ENCODE results near the gene CCSAP.

CCSAP gene

DNA sequence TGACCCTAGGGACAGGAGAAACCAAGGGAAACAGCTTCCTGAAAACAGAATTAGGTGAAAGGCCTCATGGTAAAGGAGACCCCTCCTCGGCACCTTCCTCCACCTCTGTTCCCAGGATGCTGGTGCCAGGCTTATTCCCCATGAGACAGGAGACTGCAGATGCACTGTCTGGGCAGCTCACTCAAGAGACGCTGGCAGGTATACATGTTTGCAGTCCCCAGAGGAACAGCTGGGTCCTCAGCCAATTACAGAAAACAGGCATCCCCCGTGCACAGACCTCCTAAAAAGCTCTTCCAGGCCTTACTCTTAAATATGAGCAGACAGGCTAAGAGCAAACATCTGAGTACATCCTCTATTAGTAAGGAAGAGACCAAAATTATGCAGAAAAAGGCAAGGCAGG, 6.5 kb downstream of the CCSAP start:
- Histone ChIP-seq H3K18ac (ENCODE audit: low read length) (no peak overlapping the region), H3K4me3 (ENCODE audit: low read length in 2 of 2) (no peak overlapping the region), H2BK15ac (ENCODE audit: low read length) (no peak overlapping the region), H3K4me1 (ENCODE audit: control insufficient read depth in 2 of 2, insufficient read depth in 1 of 2, low read depth in 1 of 2, low read length in 2 of 2) (peaks cover 1 to 3% of the 10 kb centered on the region in 2 donors), H3K9ac (ENCODE audit: low read depth, low read length, poor library complexity) (no peak overlapping the region), H3K27me3 (ENCODE audit: control insufficient read depth in 3 of 3, insufficient read depth in 3 of 3, low read depth in 1 of 3, low read length in 3 of 3) (no peaks in the 10 kb centered on the region), H4K91ac (ENCODE audit: low read depth, low read length, poor library complexity) (no peak overlapping the region), H2BK120ac (ENCODE audit: low read depth, low read length) (no peak overlapping the region), H2AFZ (ENCODE audit: low read length) (no peak overlapping the region), H2BK12ac (ENCODE audit: low read length) (no peak overlapping the region), H3K79me1 (ENCODE audit: low read depth, low read length) (peaks cover 5% of the 10 kb centered on the region), H3K4me2 (ENCODE audit: insufficient read depth, low read length, poor library complexity, severe bottlenecking) (no peak overlapping the region), H3K4ac (ENCODE audit: low read length) (no peak overlapping the region), H4K8ac (ENCODE audit: low read depth, low read length) (no peak overlapping the region), H3K27ac (replicated peaks; ENCODE audit: low read length) (no peak overlapping the region), H3K14ac (ENCODE audit: low read length) (no peak overlapping the region), H3K9me3 (replicated peaks in 1 of 2; ENCODE audit: control insufficient read depth in 2 of 2, insufficient read depth in 1 of 2, low read depth in 1 of 2, low read length in 2 of 2) (peaks cover 0 to 16% of the 10 kb centered on the region in 2 donors), H3K23ac (ENCODE audit: low read depth, low read length, poor library complexity) (no peak overlapping the region), H2AK5ac (ENCODE audit: low read depth, low read length) (no peak overlapping the region), H2BK5ac (ENCODE audit: low read length) (no peak overlapping the region), H3K36me3 (replicated peaks in 1 of 2; ENCODE audit: control insufficient read depth in 2 of 2, insufficient read depth in 2 of 2, low read length in 2 of 2) (peaks cover 0 to 22% of the 10 kb centered on the region in 2 donors)
- WGBS, 2 donors (ENCODE audit: extremely low coverage in 2 of 2, insufficient read length in 2 of 2, insufficient replicate concordance in 1 of 2): no CpG with 5 or more reads among the region's 3 CpGs
- DNase-seq (ENCODE audit: low spot score): no peak

DNA sequence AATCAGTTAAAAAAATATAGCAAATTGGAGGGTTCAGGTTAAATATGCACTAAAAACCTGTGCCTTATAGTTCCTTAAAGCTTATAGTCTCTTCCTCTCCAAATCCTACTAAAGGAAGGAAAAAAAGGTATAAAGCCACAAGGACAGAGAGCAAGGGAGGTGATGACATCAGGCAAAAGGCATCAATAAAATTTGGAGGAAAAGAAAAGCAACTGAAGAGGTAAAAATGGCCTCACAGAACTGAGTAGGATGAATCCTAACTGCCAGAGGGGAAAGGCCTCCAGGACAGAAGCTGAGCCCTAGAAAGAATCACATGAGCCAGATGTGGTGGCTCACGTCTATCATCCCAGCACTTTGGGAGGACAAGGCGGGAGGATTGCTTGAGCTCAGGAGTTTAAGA, 8.1 kb downstream of the CCSAP start:
- no peak overlapping the region for H2AFZ ChIP-seq (ENCODE audit: low read length)
- no peak overlapping the region for H2BK12ac ChIP-seq (ENCODE audit: low read length)
- H3K4ac ChIP-seq (ENCODE audit: low read length): no peak overlapping the region
- no peak overlapping the region for H3K18ac ChIP-seq (ENCODE audit: low read length)
- no peak overlapping the region for H3K27ac ChIP-seq (replicated peaks; ENCODE audit: low read length)
- H4K91ac ChIP-seq (ENCODE audit: low read depth, low read length, poor library complexity): no peak overlapping the region
- no peaks in the 10 kb centered on the region for H3K4me1 ChIP-seq (ENCODE audit: control insufficient read depth in 2 of 2, insufficient read depth in 1 of 2, low read depth in 1 of 2, low read length in 2 of 2)
- H3K9me3 ChIP-seq (replicated peaks in 1 of 2; ENCODE audit: control insufficient read depth in 2 of 2, insufficient read depth in 1 of 2, low read depth in 1 of 2, low read length in 2 of 2): peaks cover 0 to 16% of the 10 kb centered on the region in 2 donors
- H3K4me2 ChIP-seq (ENCODE audit: insufficient read depth, low read length, poor library complexity, severe bottlenecking): no peak overlapping the region
- no CpG with 5 or more reads among the region's 2 CpGs for WGBS, 2 donors (ENCODE audit: extremely low coverage in 2 of 2, insufficient read length in 2 of 2, insufficient replicate concordance in 1 of 2)
- H3K9ac ChIP-seq (ENCODE audit: low read depth, low read length, poor library complexity): no peak overlapping the region
- no peak overlapping the region for H4K8ac ChIP-seq (ENCODE audit: low read depth, low read length)
- peaks cover 0 to 22% of the 10 kb centered on the region in 2 donors for H3K36me3 ChIP-seq (replicated peaks in 1 of 2; ENCODE audit: control insufficient read depth in 2 of 2, insufficient read depth in 2 of 2, low read length in 2 of 2)
- no peak overlapping the region for H2BK120ac ChIP-seq (ENCODE audit: low read depth, low read length)
- no peak overlapping the region for H3K23ac ChIP-seq (ENCODE audit: low read depth, low read length, poor library complexity)
- no peak overlapping the region for H3K4me3 ChIP-seq (ENCODE audit: low read length in 2 of 2)
- no peak overlapping the region for H3K14ac ChIP-seq (ENCODE audit: low read length)
- DNase-seq (ENCODE audit: low spot score): no peak
- H2AK5ac ChIP-seq (ENCODE audit: low read depth, low read length): no peak overlapping the region
- peaks cover 3% of the 10 kb centered on the region for H3K79me1 ChIP-seq (ENCODE audit: low read depth, low read length)
- H2BK15ac ChIP-seq (ENCODE audit: low read length): no peak overlapping the region
- no peaks in the 10 kb centered on the region for H3K27me3 ChIP-seq (ENCODE audit: control insufficient read depth in 3 of 3, insufficient read depth in 3 of 3, low read depth in 1 of 3, low read length in 3 of 3)
- no peak overlapping the region for H2BK5ac ChIP-seq (ENCODE audit: low read length)

DNA sequence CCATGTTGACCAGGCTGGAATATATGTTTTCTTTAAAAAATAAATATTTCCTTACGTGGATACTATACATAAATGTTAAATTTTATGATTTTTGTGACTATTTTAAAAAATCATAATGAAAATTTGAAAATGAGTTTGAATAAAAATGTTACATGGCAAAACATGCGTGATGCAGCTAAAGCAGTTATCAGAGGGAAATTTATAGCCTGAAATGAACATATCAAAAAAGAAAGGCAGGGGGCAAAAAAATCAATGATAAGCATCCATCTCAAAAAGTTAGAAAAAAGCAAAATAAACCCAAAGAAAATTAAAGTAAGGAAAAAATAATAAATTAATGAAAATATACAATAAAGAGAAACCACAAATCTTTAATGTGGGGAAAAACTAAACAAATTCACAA, 8.6 kb downstream of the CCSAP start:
- DNase-seq (ENCODE audit: low spot score): no peak
- H3K4ac ChIP-seq (ENCODE audit: low read length): no peak overlapping the region
- H3K18ac ChIP-seq (ENCODE audit: low read length): no peak overlapping the region
- no peak overlapping the region for H3K27ac ChIP-seq (replicated peaks; ENCODE audit: low read length)
- peaks cover 0 to 16% of the 10 kb centered on the region in 2 donors for H3K9me3 ChIP-seq (replicated peaks in 1 of 2; ENCODE audit: control insufficient read depth in 2 of 2, insufficient read depth in 1 of 2, low read depth in 1 of 2, low read length in 2 of 2)
- no peak overlapping the region for H3K14ac ChIP-seq (ENCODE audit: low read length)
- H3K27me3 ChIP-seq (ENCODE audit: control insufficient read depth in 3 of 3, insufficient read depth in 3 of 3, low read depth in 1 of 3, low read length in 3 of 3): no peaks in the 10 kb centered on the region
- no peak overlapping the region for H2BK5ac ChIP-seq (ENCODE audit: low read length)
- H3K36me3 ChIP-seq (replicated peaks in 1 of 2; ENCODE audit: control insufficient read depth in 2 of 2, insufficient read depth in 2 of 2, low read length in 2 of 2): peaks cover 0 to 20% of the 10 kb centered on the region in 2 donors
- H4K8ac ChIP-seq (ENCODE audit: low read depth, low read length): no peak overlapping the region
- no CpG with 5 or more reads among the region's 2 CpGs for WGBS, 2 donors (ENCODE audit: extremely low coverage in 2 of 2, insufficient read length in 2 of 2, insufficient replicate concordance in 1 of 2)
- H3K4me2 ChIP-seq (ENCODE audit: insufficient read depth, low read length, poor library complexity, severe bottlenecking): no peak overlapping the region
- no peak overlapping the region for H3K4me3 ChIP-seq (ENCODE audit: low read length in 2 of 2)
- no peak overlapping the region for H4K91ac ChIP-seq (ENCODE audit: low read depth, low read length, poor library complexity)
- H2AFZ ChIP-seq (ENCODE audit: low read length): no peak overlapping the region
- no peak overlapping the region for H2BK15ac ChIP-seq (ENCODE audit: low read length)
- H3K79me1 ChIP-seq (ENCODE audit: low read depth, low read length): peaks cover 3% of the 10 kb centered on the region
- H2BK120ac ChIP-seq (ENCODE audit: low read depth, low read length): no peak overlapping the region
- H3K4me1 ChIP-seq (ENCODE audit: control insufficient read depth in 2 of 2, insufficient read depth in 1 of 2, low read depth in 1 of 2, low read length in 2 of 2): no peaks in the 10 kb centered on the region
- H3K9ac ChIP-seq (ENCODE audit: low read depth, low read length, poor library complexity): no peak overlapping the region
- H2AK5ac ChIP-seq (ENCODE audit: low read depth, low read length): no peak overlapping the region
- H3K23ac ChIP-seq (ENCODE audit: low read depth, low read length, poor library complexity): no peak overlapping the region
- H2BK12ac ChIP-seq (ENCODE audit: low read length): no peak overlapping the region

DNA sequence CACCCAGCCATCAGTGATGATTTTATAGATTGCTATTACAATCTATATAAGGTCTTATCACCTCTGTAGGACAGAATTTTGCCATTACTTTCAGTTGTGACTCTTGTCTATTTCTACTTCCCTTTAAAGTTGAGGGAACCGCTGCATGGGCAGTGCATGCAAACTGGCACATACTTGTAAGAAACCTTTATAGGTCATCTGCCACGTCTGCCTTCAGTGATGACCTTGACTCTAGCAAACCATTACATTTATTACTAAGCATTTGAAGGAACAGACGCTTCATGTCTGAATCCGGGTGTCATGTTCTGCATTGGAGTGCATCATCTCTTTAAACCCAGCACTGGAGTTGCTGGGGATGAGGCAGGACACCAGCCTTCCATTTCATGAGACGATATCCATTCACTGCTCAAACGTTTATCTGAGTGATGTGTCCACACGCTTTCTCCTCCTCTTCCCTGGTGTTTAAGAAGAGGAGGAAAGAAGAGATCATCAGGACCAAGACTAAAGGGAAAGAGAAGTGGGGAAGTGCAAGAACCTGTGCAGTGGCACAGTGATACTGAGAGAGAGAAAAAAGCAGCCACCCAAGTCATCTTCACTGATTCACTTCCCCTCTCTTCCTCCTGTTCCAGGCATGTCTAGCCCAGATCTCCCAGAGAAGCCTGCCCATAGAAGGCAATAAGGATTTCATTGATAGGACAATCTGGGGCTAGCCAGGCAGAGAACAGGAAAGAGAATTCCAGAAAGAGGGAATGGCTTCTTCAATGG, 14.1 kb downstream of the CCSAP start:
- no peak for DNase-seq (ENCODE audit: low spot score)
- Histone ChIP-seq H3K36me3 (replicated peaks in 1 of 2; ENCODE audit: control insufficient read depth in 2 of 2, insufficient read depth in 2 of 2, low read length in 2 of 2) (peaks cover 4 to 41% of the 10 kb centered on the region in 2 donors), H3K9ac (ENCODE audit: low read depth, low read length, poor library complexity) (no peak overlapping the region), H3K4me1 (ENCODE audit: control insufficient read depth in 2 of 2, insufficient read depth in 1 of 2, low read depth in 1 of 2, low read length in 2 of 2) (no peaks in the 10 kb centered on the region), H3K14ac (ENCODE audit: low read length) (no peak overlapping the region), H2AK5ac (ENCODE audit: low read depth, low read length) (no peak overlapping the region), H3K18ac (ENCODE audit: low read length) (no peak overlapping the region), H4K8ac (ENCODE audit: low read depth, low read length) (no peak overlapping the region), H3K27me3 (ENCODE audit: control insufficient read depth in 3 of 3, insufficient read depth in 3 of 3, low read depth in 1 of 3, low read length in 3 of 3) (no peaks in the 10 kb centered on the region), H3K79me1 (ENCODE audit: low read depth, low read length) (peaks cover 2% of the 10 kb centered on the region), H2BK5ac (ENCODE audit: low read length) (no peak overlapping the region), H2BK15ac (ENCODE audit: low read length) (no peak overlapping the region), H3K4me3 (ENCODE audit: low read length in 2 of 2) (no peak overlapping the region), H3K4ac (ENCODE audit: low read length) (no peak overlapping the region), H4K91ac (ENCODE audit: low read depth, low read length, poor library complexity) (no peak overlapping the region), H2AFZ (ENCODE audit: low read length) (no peak overlapping the region), H2BK120ac (ENCODE audit: low read depth, low read length) (no peak overlapping the region), H3K4me2 (ENCODE audit: insufficient read depth, low read length, poor library complexity, severe bottlenecking) (no peak overlapping the region), H2BK12ac (ENCODE audit: low read length) (no peak overlapping the region), H3K9me3 (replicated peaks in 1 of 2; ENCODE audit: control insufficient read depth in 2 of 2, insufficient read depth in 1 of 2, low read depth in 1 of 2, low read length in 2 of 2) (peaks cover 0 to under 1% of the 10 kb centered on the region in 2 donors), H3K27ac (replicated peaks; ENCODE audit: low read length) (no peak overlapping the region), H3K23ac (ENCODE audit: low read depth, low read length, poor library complexity) (no peak overlapping the region)
- no CpG with 5 or more reads among the region's 7 CpGs for WGBS, 2 donors (ENCODE audit: extremely low coverage in 2 of 2, insufficient read length in 2 of 2, insufficient replicate concordance in 1 of 2)
